H9 (cell line): Measurements from ENCODE around the gene NRXN2. TPM values are rescaled to one million over a fixed set of nuclear protein-coding genes. Genes with fewer than 3 reads are reported as not detected.
A peak's percentile ranks its signal among the peaks of the same experiment; 100 is the strongest.

Experiments used
- DNase-seq: peaks from one replicate; pipeline ENCODE4 v3.0.0-alpha.2; 2017
- H2AFZ ChIP-seq: one replicate; pipeline ENCODE4 v1.6.1; 2013; ENCODE audit warnings: mild to moderate bottlenecking, low read length, control low read depth, moderate library complexity
- H2AK5ac ChIP-seq: 2 replicates; pipeline ENCODE4 v1.6.1; 2013; ENCODE audit warnings: low read length, control low read depth, mixed read lengths; ENCODE audit not compliant: insufficient read length
- H2BK120ac ChIP-seq: one replicate; pipeline ENCODE4 v1.6.1; 2013; ENCODE audit warnings: low read depth, mild to moderate bottlenecking, low read length, control low read depth, inconsistent platforms; ENCODE audit not compliant: poor library complexity, severe bottlenecking
- H2BK12ac ChIP-seq: 2 replicates; pipeline ENCODE4 v1.6.1; 2013; ENCODE audit warnings: low read length, control low read depth, mixed read lengths, low read depth; ENCODE audit not compliant: insufficient read length
- H2BK15ac ChIP-seq: 2 replicates; pipeline ENCODE4 v1.6.1; 2013; ENCODE audit warnings: low read depth, low read length, control low read depth
- H2BK20ac ChIP-seq: one replicate; pipeline ENCODE4 v1.6.1; 2013; ENCODE audit warnings: low read depth, mild to moderate bottlenecking, low read length, control low read depth, inconsistent platforms; ENCODE audit not compliant: poor library complexity, severe bottlenecking
- H2BK5ac ChIP-seq: 2 replicates; pipeline ENCODE4 v1.6.1; 2013; ENCODE audit warnings: low read length, control low read depth, mixed read lengths; ENCODE audit not compliant: insufficient read length
- H3K14ac ChIP-seq: 2 replicates; pipeline ENCODE4 v1.6.1; 2013; ENCODE audit warnings: low read length, control low read depth; ENCODE audit not compliant: insufficient read depth
- H3K18ac ChIP-seq: 2 replicates; pipeline ENCODE4 v1.6.1; 2013; ENCODE audit warnings: low read depth, mild to moderate bottlenecking, mixed read lengths, low read length, control low read depth; ENCODE audit not compliant: insufficient read length
- H3K23ac ChIP-seq: 2 replicates; pipeline ENCODE4 v1.6.1; 2013; ENCODE audit warnings: low read length, control low read depth, mixed read lengths, low read depth; ENCODE audit not compliant: insufficient read length
- H3K23me2 ChIP-seq: 2 replicates; pipeline ENCODE4 v1.6.1; 2013; ENCODE audit warnings: low read depth, mild to moderate bottlenecking, mixed read lengths, low read length, control low read depth; ENCODE audit not compliant: insufficient read length, poor library complexity, severe bottlenecking
- H3K27ac ChIP-seq: 2 replicates; pipeline ENCODE4 v1.5.1; 2013; ENCODE audit warnings: low read length, control low read depth, mixed read lengths, low read depth; ENCODE audit not compliant: insufficient read length
- H3K27me3 ChIP-seq: 2 replicates; pipeline ENCODE4 v1.6.1; 2013; ENCODE audit warnings: low read length, control low read depth, inconsistent platforms; ENCODE audit not compliant: insufficient read depth
- H3K4ac ChIP-seq: 2 replicates; pipeline ENCODE4 v1.6.1; 2013; ENCODE audit warnings: low read depth, mild to moderate bottlenecking, control low read depth, inconsistent platforms, low read length, moderate library complexity
- H3K4me1 ChIP-seq: 2 replicates; pipeline ENCODE4 v1.6.1; 2013; ENCODE audit warnings: low read length, control low read depth, inconsistent platforms; ENCODE audit not compliant: insufficient read depth
- H3K4me2 ChIP-seq: 2 replicates; pipeline ENCODE4 v1.6.1; 2013; ENCODE audit warnings: low read length, control low read depth, mixed read lengths; ENCODE audit not compliant: insufficient read length, insufficient read depth
- H3K56ac ChIP-seq: 2 replicates; pipeline ENCODE4 v1.6.1; 2013; ENCODE audit warnings: low read depth, mild to moderate bottlenecking, mixed read lengths, low read length, control low read depth; ENCODE audit not compliant: insufficient read length
- H3K79me1 ChIP-seq: 2 replicates; pipeline ENCODE4 v1.6.1; 2013; ENCODE audit warnings: low read depth, mild to moderate bottlenecking, moderate library complexity, low read length, control low read depth, inconsistent platforms; ENCODE audit not compliant: insufficient read depth, poor library complexity, severe bottlenecking
- H3K79me2 ChIP-seq: 2 replicates; pipeline ENCODE4 v1.6.1; 2013; ENCODE audit warnings: low read length, control low read depth, inconsistent platforms; ENCODE audit not compliant: insufficient read depth
- H3K9ac ChIP-seq: 2 replicates; pipeline ENCODE4 v1.6.1; 2013; ENCODE audit warnings: low read length, control low read depth, mixed read lengths; ENCODE audit not compliant: insufficient read length; ENCODE audit errors: extremely low read depth
- H3K9me3 ChIP-seq: one replicate; pipeline ENCODE4 v1.6.1; 2013; ENCODE audit warnings: low read depth, low read length, inconsistent platforms; ENCODE audit not compliant: control insufficient read depth
- H3T11ph ChIP-seq: one replicate; pipeline ENCODE4 v1.6.1; 2013; ENCODE audit warnings: mild to moderate bottlenecking, low read length, control low read depth, inconsistent platforms
- H4K20me1 ChIP-seq: one replicate; pipeline ENCODE4 v1.6.1; 2013; ENCODE audit not compliant: control insufficient read depth, insufficient read length, insufficient read depth
- H4K5ac ChIP-seq: 2 replicates; pipeline ENCODE4 v1.6.1; 2013; ENCODE audit warnings: low read depth, mild to moderate bottlenecking, mixed read lengths, low read length, control low read depth; ENCODE audit not compliant: insufficient read length
- H4K8ac ChIP-seq: replicated peaks from 2 replicates; pipeline ENCODE4 v1.6.1; 2013; ENCODE audit warnings: low read length, control low read depth, mixed read lengths, low read depth; ENCODE audit not compliant: insufficient read length
- H4K91ac ChIP-seq: 2 replicates; pipeline ENCODE4 v1.6.1; 2013; ENCODE audit warnings: low read depth, mild to moderate bottlenecking, moderate library complexity, mixed read lengths, low read length, control low read depth; ENCODE audit not compliant: insufficient read length
- H3K27ac Mint-ChIP-seq, 3 experiments: 2 replicates in 2 of 3; 3 replicates in 1 of 3; pipeline ENCODE4 v1.8.0; 2020 to 2021; ENCODE audit warnings: mixed read lengths in 3 of 3, mild to moderate bottlenecking in 1 of 3, moderate library complexity in 1 of 3
- H3K27me3 Mint-ChIP-seq: 2 replicates; pipeline ENCODE4 v1.8.0; 2021; ENCODE audit warnings: low read depth, mild to moderate bottlenecking, moderate library complexity, mixed read lengths
- H3K36me3 Mint-ChIP-seq, 3 experiments: 2 replicates in 2 of 3; 3 replicates in 1 of 3; pipeline ENCODE4 v1.8.0; 2020 to 2021; ENCODE audit warnings: low read depth in 3 of 3, mixed read lengths in 3 of 3; ENCODE audit not compliant: insufficient read depth in 1 of 3
- H3K4me1 Mint-ChIP-seq, 2 experiments: 2 replicates each; pipeline ENCODE4 v1.8.0; 2020; ENCODE audit warnings: mixed read lengths in 2 of 2
- H3K4me3 Mint-ChIP-seq, 2 experiments: 2 replicates in 1 of 2; 3 replicates in 1 of 2; pipeline ENCODE4 v1.8.0; 2020 to 2021; ENCODE audit warnings: mild to moderate bottlenecking in 2 of 2, mixed read lengths in 2 of 2, moderate library complexity in 1 of 2
- H3K9me3 Mint-ChIP-seq, 2 experiments: 2 replicates in 1 of 2; 3 replicates in 1 of 2; pipeline ENCODE4 v1.8.0; 2020; ENCODE audit warnings: mild to moderate bottlenecking in 2 of 2, mixed read lengths in 2 of 2, moderate library complexity in 1 of 2
- WGBS: extraction: QIAGEN DNeasy Blood & Tissue Kit; methylation state at CpG from one replicate; pipeline ENCODE4 v1.1.7; 2013; ENCODE audit warnings: missing lambda C conversion rate, low lambda C conversion rate, mixed read lengths; ENCODE audit not compliant: insufficient read length; ENCODE audit errors: extremely low coverage; 5-methylcytosine and 5-hydroxymethylcytosine counted together
- total RNA-seq: library from RNA; stranded (reverse); gene quantifications from 2 replicates; pipeline ENCODE4 v1.2.1, GENCODE V29; 2021
- TF ChIP-seq, protein P1 (sequence below): fragments of 200-600 bp; sonication (generic); conservative IDR thresholded peaks from 3 replicates; pipeline ENCODE4 v1.8.0; 2021; ENCODE audit warnings: antibody characterized with exemption, mild to moderate bottlenecking

NRXN2 gene
- total RNA-seq, 1 experiment from 2014 or later: 3.9 TPM

DNA sequence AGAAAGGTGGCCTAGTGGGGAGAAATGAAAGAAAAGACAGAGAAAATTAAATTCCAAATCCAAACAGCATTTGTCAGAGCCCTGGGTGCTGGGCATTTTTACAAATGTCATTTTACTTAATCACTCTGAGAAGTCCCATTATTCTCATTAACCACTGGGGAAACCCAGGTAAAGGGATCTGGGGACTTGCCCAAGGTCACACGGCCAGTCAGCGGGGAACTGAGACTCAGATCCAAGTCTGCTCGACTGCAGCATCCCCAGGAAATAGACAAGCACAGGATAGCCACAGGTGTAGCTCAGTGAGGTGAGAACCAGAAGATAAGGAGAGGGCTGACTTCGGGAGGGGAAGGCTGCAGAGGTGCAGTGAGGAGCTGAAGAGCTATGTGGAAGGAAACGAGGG lies 7.9 kb downstream of the NRXN2 start:
- peaks cover 10% of the 10 kb centered on the region; the same call in 1 of the 2 replicates for H3K4me1 ChIP-seq
- H3T11ph ChIP-seq: no peak overlapping the region
- Mint-ChIP-seq H3K27ac (no peak overlapping the region), H3K36me3 (no peaks in the 10 kb centered on the region), H3K4me1 (peaks cover 19 to 61% of the 10 kb centered on the region in 2 experiments), H3K4me3 (peak overlapping the region in 1 of 2 experiments; percentile 28; a peak in 2 of 5 replicates), H3K9me3 (no peaks in the 10 kb centered on the region; a peak in 2 of 5 replicates), H3K27me3 (peaks cover 92% of the 10 kb centered on the region)
- no peaks in the 10 kb centered on the region for H3K9me3 ChIP-seq
- H3K23ac ChIP-seq: no peak overlapping the region
- H4K5ac ChIP-seq: no peak overlapping the region
- peaks cover 6% of the 10 kb centered on the region for H3K23me2 ChIP-seq
- no peak overlapping the region for H2BK120ac ChIP-seq
- no peak overlapping the region for H2BK15ac ChIP-seq
- H3K4me2 ChIP-seq: no peak overlapping the region
- no peak overlapping the region for H3K4ac ChIP-seq
- no peak overlapping the region for H3K18ac ChIP-seq
- H4K20me1 ChIP-seq: peaks cover 3% of the 10 kb centered on the region
- H2BK20ac ChIP-seq: no peak overlapping the region
- H3K27ac ChIP-seq: no peak overlapping the region
- no peak for DNase-seq
- no peak overlapping the region for H2AFZ ChIP-seq
- H3K9ac ChIP-seq: no peak overlapping the region
- no peak overlapping the region for H4K8ac ChIP-seq
- H2BK5ac ChIP-seq: no peak overlapping the region
- H3K14ac ChIP-seq: no peak overlapping the region
- TF ChIP-seq, protein P1, sequence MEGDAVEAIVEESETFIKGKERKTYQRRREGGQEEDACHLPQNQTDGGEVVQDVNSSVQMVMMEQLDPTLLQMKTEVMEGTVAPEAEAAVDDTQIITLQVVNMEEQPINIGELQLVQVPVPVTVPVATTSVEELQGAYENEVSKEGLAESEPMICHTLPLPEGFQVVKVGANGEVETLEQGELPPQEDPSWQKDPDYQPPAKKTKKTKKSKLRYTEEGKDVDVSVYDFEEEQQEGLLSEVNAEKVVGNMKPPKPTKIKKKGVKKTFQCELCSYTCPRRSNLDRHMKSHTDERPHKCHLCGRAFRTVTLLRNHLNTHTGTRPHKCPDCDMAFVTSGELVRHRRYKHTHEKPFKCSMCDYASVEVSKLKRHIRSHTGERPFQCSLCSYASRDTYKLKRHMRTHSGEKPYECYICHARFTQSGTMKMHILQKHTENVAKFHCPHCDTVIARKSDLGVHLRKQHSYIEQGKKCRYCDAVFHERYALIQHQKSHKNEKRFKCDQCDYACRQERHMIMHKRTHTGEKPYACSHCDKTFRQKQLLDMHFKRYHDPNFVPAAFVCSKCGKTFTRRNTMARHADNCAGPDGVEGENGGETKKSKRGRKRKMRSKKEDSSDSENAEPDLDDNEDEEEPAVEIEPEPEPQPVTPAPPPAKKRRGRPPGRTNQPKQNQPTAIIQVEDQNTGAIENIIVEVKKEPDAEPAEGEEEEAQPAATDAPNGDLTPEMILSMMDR: no peak
- no peaks in the 10 kb centered on the region for H3K79me2 ChIP-seq
- H2BK12ac ChIP-seq: no peak overlapping the region
- H2AK5ac ChIP-seq: no peak overlapping the region
- no peak overlapping the region for H3K56ac ChIP-seq
- peaks cover 9% of the 10 kb centered on the region; the same call in 1 of the 2 replicates for H3K27me3 ChIP-seq
- no peaks in the 10 kb centered on the region for H3K79me1 ChIP-seq
- H4K91ac ChIP-seq: no peak overlapping the region
- WGBS: no CpG with 5 or more reads among the region's 5 CpGs
